ENCODE data around the gene AMIGO2.

Gene AMIGO2

DNA sequence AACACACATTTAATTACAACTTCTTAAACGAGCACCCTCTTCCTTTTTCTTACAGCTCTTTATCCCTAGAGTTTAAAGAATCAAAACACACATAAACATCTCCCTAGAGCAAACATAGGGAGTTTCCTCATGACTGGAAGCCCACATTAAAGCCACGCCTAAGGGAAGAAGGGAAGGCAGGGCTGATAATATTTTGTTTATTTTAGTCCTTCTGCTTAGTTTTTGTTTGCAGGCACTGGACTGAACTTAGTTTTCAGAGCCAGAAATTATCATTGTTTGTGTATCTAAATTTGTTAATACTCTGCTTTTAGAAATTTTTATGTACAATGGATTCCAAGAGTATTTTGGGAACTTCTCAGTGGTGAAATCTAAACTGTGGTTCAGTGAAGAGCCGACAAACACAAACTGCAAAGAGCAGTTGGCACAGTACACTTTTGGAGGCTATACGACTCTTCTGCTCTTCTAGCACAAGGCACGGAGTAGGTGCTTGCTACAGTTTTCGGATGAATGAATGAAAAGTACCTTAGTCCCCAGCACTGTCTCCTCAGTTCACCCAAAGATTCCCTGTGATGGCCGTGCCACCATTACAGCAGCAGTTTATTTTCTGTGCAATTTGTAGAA is 17.6 kb upstream of the AMIGO2 start:
- peak overlapping the region; percentile 23 for H3K27ac ChIP-seq
- TF ChIP-seq, protein P1, sequence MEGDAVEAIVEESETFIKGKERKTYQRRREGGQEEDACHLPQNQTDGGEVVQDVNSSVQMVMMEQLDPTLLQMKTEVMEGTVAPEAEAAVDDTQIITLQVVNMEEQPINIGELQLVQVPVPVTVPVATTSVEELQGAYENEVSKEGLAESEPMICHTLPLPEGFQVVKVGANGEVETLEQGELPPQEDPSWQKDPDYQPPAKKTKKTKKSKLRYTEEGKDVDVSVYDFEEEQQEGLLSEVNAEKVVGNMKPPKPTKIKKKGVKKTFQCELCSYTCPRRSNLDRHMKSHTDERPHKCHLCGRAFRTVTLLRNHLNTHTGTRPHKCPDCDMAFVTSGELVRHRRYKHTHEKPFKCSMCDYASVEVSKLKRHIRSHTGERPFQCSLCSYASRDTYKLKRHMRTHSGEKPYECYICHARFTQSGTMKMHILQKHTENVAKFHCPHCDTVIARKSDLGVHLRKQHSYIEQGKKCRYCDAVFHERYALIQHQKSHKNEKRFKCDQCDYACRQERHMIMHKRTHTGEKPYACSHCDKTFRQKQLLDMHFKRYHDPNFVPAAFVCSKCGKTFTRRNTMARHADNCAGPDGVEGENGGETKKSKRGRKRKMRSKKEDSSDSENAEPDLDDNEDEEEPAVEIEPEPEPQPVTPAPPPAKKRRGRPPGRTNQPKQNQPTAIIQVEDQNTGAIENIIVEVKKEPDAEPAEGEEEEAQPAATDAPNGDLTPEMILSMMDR (conservative IDR thresholded peaks at IDR 0.05), result no peak

DNA sequence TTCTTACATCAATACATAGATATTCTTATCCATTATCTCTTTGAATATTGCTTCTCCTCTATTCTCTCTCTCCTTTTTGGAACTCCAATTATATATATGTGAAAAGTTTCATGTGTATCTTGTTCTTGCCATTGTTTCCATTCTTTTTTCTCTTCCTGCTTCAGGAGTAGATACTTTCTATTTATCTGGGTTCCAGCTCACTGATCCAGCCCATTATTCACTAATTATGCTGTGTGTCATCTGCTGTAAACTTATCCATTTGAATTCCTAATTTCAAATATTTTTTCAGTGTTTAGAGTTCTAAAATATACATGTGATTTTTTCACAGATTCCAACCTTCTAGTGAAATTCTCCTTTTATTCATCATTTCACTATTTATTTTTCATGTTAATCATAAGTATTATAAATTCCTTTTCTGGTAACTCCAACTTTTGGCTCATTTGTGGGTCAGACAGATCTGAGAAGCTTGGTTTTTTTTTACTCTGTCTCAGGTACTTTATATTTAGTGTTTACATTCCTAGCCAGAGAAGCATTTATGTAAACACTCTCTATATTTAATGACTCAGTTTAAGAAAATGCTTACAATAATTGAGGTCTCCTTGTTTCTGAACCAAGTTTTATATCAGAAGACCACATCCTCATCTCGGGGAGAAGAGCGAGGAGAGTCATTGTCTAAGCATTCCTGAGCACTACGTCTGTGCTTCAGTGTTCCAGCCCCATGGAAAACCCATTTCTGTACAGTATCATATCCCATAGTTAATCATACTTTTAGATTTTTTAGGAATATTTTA is 15.9 kb upstream of the AMIGO2 start:
- no peak overlapping the region for H3K27ac ChIP-seq
- TF ChIP-seq, protein P1 (conservative IDR thresholded peaks at IDR 0.05), result no peak

DNA sequence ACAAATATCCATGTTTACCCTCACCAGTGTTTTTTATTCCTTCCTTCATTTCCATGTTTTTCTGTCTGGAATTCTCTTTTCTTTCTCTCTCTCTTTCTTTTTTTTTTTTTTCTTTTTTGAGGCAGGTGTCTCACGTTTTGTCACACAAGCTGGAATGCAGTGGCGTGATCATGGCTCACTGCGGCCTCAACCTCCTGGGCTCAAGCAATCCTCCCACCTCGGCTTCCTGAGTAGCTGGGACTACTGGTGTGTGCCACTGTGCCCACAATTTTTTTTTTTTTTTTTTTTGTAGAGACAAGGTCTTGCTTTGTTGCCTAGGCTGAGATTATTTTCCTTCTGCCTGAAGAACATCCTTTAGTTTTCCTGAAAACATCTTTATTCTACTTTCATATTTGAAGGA is 15.0 kb upstream of the AMIGO2 start:
- H3K27ac ChIP-seq, result no peak overlapping the region
- TF ChIP-seq, protein P1 (conservative IDR thresholded peaks at IDR 0.05), result no peak

- TF ChIP-seq, protein P1 (conservative IDR thresholded peaks at IDR 0.05), result no peak
- no peak overlapping the region for H3K27ac ChIP-seq
Measured at GRCh38 chr12:47091009-47091408, 11.2 kb upstream of the AMIGO2 start.

- H3K27ac ChIP-seq, result no peak overlapping the region
Measured at GRCh38 chr12:47088021-47088944, 8.5 kb upstream of the AMIGO2 start.

GRCh38 chr12:47087088-47087688 is 7.4 kb upstream of the AMIGO2 start:
- no peak overlapping the region for H3K27ac ChIP-seq
- TF ChIP-seq, protein P1 (conservative IDR thresholded peaks at IDR 0.05), result no peak

More at GRCh38 chr12:47088021-47088944, 8.5 kb upstream of the AMIGO2 start:
- TF ChIP-seq, protein P1 (conservative IDR thresholded peaks at IDR 0.05), result no peak

Measured in VCaP (cell line).